GM18511 (cell line): ENCODE measurements around the gene SCP2.

ENCODE experiments used
- ATAC-seq: cut with Tn5 transposase; IDR thresholded peaks from one replicate; pipeline ENCODE4 v1.9.1; 2021; ENCODE audit warnings: mild to moderate bottlenecking, moderate library complexity; ENCODE audit not compliant: unreplicated experiment

The SCP2 gene

DNA sequence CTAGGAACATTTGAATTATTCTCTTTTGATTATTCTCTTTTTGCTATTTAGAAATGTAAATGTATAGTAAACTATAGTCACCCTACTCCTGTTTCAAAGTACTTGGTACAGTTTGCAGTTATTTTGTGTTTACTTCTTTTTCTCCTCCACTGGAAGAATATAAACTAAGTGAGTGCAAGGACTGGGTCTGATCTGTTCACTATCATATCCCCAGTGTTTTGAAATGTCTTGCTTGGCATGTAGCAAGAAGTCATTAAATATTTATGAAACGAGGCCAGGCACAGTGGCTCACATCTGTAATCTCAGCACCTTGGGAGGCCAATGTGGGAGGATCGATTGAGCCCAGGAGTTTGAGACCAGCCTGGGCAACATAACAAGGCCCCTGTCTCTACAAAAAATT lies 99.2 kb downstream of the SCP2 start:
- ATAC-seq = no peak

DNA sequence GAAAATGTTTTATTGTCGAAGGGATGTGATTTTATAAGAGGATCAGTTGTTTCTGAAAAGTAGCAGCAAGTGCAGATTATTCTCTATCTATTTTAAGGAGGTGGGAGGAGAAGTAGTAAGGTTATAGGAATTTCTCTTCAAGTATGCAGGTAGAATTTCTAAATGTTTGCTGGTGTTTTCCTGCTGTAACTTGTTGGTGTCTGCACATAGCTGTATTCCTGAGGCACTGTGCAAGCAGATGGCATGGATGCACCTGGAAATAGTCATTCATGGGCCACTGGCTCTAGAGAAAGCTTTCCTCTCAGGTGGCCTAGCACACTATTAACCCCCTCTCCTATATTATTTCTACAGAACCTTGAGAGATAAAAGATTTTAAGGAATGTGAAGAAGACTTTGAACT lies 104.7 kb downstream of the SCP2 start:
- ATAC-seq = no peak

DNA sequence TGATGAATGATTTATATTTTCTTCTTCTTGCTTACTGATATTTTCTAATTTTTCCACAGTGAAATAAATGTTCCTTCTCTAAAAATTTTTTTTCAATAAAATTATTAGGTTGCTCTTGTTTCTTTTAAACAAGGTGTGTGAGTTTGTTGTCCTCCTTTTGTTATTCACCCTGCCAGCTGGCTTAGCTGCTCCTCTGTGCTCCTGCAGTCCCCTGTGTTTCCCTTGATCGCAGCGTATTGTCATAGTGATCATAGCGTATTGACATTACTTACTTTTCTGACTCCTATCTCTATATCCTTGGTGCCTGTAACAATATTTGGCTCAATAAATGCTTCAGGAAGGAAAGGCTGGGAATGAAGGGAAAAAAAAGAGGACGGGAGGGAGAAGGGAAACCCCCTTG lies 110.1 kb downstream of the SCP2 start:
- ATAC-seq = no peak

DNA sequence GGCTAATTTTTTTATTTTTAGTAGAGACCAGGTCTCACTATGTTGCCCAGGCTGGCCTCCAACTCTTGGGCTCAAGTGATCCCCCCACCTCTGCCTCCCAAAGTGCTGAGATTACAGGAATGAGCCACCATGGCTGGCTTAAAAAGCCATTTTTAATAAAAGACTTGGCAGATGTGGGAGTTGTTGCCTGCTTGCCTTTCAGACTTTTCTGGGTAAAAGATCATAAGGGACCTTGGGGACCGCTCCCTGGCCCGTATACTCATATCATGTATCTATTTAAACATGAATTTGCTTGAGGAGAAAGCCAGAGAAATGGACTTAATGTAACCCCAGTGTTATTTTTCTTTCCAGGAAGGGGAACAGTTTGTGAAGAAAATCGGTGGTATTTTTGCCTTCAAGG lies 111.5 kb downstream of the SCP2 start:
- ATAC-seq = no peak

DNA sequence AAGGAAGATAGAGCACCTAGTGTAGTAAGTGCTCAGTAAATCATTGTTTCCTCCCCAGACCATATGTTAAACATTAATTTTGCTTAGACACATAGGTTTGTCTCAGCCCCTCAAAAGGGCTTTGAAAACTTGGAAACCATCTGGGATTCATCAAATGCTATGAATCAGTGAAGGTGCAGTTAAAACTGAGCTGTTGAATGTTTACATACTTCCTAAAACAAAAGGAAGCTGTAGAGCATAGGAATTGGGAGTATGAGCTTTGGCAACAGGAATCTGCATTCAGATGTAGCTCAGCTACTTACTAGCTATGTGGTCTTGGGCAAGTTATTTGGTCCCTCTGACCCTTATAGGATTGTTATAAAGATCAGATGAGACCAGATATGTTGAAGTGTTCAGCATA lies 116.2 kb downstream of the SCP2 start:
- ATAC-seq = no peak

DNA sequence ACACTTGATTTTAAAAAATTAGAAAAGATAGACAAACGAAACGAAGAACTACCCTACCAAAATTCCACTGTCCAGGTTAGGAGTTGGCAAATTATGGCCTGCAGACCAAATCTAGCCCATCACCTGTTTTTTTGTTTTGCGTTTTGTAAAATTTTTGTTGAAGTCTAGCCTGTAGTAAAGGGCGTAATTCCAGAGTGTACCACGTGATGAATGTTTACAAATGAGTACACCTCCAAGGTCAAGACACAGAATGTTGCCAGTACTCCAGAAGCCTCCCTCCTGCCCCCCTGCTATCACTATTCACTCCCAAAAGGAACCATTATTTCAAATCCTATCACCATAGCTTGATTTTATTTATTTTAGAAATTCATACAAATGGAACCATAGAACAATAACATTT lies 117.8 kb downstream of the SCP2 start:
- no peak for ATAC-seq

- no peak for ATAC-seq
Measured at GRCh38 chr1:53046930-53047329, 119.9 kb downstream of the SCP2 start.

DNA sequence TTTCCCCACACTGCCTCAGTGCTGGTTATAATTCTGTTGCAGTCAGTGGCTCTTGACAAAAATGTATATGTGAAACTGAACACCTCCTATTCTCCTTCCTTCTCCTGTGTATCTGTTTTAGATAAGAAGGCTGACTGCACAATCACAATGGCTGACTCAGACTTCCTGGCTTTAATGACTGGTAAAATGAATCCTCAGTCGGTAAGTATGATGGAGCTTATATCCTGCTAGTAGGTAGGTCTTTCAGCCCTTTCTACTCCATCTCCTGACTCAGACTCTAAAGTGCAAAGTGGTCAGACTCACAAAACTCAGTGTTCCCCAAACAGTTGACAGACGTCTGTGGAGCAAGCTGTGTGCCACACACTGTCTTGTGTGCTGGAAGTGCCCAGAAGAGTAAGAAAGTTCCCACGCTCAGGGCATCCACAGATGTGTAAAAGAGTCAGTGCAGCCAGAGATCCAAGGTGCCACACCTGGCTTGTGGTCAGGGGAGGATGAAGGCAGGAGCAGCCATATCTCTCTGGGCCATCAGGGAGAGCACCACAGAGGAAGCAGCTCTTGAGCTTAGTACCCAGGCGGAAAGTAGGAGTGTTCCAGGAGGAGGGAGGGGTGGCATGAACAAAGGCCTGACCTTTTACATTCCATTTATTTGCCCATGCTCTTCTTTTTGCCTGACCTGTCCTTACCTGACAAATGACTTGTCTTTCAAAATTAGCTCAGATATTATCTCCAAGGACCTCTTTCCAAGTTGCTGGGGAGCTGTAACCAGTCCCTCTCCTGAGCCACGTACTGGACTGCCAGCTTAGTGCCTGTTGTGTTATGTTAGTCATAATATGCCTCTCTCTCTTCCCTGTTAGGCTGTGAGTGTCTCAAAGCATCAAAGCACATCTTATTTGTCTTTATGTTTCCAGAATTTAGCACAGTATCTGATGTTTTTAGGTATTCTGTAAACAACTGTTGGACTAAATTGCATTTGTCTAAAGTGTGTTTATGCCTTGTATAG lies 121.0 kb downstream of the SCP2 start:
- no peak for ATAC-seq

DNA sequence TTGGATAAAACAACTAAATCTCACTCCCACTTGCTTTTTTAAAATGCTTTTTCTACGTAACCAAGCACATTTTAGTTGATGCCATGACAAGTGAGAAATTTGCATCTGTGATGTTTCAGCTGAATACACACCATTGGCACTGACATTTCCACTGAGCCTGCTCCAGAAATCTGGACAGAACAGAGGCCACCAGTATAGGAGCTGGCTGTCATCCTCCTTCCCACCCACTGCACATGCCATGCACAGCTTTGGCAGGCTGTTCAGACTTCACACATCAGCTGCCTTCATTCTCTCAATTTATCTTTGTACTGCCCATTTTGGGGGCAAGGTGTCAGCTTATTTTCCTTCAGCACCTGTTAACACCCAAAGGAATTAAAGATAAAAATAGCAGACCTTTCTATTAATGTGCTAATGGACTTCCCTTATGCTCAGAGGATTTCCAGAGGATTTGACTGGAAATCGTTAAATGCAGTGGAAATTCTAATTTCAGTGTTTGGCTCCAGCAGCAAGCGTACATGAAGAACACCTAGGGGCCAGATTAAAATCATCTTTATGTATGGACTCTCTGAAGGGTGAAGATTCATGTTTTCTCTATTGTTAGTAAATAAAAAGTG lies 122.0 kb downstream of the SCP2 start:
- no peak for ATAC-seq

DNA sequence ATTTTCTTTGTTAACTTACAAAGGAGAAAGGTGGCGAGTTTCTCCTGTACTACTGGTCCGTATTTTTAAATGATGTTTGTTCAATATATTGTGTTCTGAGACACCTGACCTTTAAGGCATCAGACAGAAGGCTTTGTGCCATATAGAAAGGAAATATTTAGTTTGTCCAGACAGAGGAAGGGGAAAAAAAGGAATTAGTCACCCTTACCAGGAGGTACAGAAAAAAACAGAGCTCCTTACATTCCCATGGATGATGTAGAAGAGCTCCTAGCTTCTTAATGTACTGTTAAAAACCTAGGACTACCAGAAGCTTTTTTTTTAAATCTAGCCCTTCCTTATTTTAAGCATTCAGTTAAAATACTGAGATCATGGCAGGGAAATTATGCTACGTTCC lies 122.5 kb downstream of the SCP2 start:
- ATAC-seq = no peak

DNA sequence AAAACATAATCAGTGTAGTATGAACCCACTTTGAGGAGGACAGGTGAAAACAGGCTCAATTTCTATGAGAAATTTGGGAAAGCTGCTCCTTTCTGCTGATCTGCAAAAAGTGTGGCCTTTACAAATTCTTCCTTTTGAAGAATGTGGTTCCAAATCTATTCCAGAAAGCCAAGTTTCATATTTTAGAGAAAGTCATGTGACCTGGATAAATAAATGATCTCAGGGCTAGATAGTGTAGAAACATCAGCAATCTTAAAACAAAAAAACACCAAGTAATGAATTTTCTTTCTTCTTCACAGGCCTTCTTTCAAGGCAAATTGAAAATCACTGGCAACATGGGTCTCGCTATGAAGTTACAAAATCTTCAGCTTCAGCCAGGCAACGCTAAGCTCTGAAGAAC lies 123.2 kb downstream of the SCP2 start:
- ATAC-seq = no peak

- ATAC-seq = no peak
Measured at GRCh38 chr1:53051676-53052075, 124.6 kb downstream of the SCP2 start.

- no peak for ATAC-seq
Measured at GRCh38 chr1:53057127-53057526, 130.1 kb downstream of the SCP2 start.

GRCh38 chr1:53060579-53060978 lies 133.5 kb downstream of the SCP2 start:
- ATAC-seq = no peak

DNA sequence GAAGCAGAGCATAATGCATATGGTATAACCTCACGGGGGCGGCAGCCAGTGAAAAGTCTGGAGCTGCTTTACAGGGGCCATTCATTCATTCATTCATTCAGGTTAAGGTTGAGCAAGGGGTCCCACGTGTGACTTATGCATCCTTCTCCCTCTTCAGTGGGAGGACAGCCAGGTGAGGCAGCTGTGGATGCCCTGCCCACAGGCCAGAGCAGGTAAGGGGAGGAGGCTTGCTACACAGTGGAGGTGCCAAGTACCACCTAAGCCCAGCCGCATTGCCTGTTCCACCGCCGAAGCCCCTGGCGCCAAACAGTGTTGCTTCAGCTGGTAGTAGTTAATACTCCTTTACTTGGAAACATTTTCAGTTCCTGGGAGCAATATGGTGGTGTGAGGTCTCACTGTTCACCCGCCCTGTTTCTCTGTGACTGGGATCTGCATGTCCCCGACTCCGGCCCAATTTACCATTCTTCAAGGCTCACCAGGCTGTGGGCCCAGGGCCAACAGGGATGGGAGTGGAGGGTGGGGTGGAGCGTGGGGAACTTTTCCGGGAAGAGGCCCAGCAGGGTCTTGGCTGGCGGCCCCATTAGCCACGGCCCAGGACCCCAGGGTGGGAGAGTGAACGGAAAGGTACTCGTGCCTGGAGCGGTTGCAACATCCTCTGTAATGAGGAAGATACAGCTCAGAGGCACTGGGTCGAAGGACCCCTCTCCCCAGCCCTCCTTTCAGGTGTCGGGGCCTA lies 134.2 kb downstream of the SCP2 start:
- no peak for ATAC-seq

DNA sequence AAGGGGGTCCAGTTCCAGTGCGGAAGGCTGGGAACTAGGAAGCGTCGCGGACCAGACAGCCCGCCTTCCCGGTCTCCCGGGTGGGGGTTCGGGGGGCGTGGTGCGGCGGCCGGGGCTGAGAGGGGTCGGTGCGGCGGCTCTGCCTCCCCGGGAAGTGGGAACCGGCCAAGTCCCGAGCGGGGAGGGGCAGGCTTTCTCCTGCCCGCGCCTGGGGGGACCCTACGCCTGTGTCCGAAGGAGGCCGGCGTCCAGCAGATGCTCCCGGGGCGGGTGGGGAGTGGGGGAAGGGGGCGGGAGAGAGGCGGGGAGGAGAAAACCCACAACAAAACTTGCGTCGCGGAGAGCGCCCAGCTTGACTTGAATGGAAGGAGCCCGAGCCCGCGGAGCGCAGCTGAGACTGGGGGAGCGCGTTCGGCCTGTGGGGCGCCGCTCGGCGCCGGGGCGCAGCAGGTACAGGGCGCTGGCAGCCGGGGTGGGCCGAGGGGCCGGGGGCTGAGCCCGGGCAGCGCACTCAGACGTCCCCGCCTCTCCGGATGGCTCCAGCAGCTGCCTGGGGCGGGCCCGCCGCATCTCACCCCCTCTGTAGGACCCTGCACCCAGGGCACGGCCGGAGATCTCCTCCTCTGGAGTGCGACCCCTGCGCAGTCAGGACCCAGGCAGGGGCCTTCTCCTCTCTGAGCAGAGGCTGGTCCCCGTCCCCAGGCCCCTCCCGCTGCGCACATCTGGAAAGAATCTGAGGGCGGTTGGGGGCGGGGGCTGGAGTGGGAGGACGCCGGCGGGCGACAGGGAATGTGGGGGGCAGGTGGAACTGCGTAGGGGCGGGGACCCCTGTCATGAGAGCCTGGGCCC lies 135.0 kb downstream of the SCP2 start, which contains the start of gene PODN:
Gene PODN (plus strand): TSS at position 355 of the 849 bp plus-strand sequence. CDS start 7,643 bp downstream, outside the sequence.
- ATAC-seq = no peak

GRCh38 chr1:53062708-53063591 lies 135.9 kb downstream of the SCP2 start:
- ATAC-seq = no peak

- no peak for ATAC-seq
Measured at GRCh38 chr1:53063744-53064515, 136.9 kb downstream of the SCP2 start.

DNA sequence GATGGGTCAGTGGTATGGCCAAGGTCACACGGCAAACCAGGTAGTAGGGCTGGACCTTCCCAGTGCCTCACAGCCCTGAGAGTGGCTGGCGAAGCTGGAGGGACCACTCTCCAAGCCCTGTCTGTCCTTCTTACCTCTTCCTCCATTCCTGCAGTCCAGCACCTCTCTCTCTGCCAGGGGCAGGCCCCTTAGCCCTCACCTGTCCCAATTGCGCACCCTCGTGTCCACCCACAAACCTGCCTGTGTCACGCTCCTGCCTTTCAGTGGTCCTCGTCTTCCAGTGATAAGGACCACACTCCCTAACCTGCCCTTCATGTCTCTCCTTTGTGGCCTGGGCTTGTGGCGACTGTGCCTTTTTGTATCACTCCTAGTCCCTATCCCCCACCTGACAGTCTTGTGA lies 138.3 kb downstream of the SCP2 start:
- no peak for ATAC-seq
